ENCODE measurements around the gene DLG2. TPM values are rescaled to one million over a fixed set of nuclear protein-coding genes. Genes with fewer than 3 reads are reported as not detected.

DLG2 gene
- total RNA-seq, 1 donor from 2014 or later = 14.4 TPM

- no peak for DNase-seq
These were observed 875.8 kb downstream of the DLG2 start for GRCh38 chr11:84751371-84751770.

DNA sequence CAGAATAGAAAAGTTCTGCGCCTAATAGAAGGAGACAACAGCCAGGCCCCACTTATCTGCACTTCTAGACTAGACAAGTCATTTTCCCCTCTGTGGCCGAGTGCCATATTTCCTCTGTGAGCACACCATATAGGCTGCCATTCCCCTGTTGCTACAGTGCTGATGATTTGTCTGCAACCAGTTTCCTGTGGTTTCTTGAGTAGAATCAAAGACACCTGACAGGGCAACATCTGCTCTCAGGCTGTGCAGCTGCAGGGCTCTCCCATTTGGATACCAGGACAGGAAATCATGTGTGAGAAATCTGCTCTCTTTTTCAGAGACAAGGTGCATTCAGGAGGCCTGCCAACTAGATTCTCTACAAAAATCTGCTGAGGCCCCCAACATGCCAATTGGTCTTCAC, 879.3 kb downstream of the DLG2 start:
- no peak for DNase-seq

GRCh38 chr11:84740050-84740449, 887.1 kb downstream of the DLG2 start:
- DNase-seq = no peak

DNA sequence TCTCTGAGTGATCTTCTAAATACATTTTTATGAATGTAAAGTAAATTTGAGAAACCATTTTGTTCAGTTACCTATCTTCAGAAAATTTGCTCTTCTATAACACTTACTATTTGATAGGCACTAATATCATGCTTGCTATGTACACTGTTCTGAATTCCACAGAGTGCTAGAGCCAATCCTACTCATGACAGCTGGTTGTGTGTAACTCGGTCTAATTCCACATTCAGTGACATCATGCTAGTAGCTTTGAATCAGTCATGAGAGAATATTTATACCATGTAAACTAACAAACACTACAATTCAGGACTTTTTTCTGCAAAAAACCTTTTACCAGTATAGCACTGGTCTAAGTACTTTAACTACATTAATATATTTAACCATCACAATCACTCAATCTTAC, 902.9 kb downstream of the DLG2 start:
- DNase-seq = peak; percentile 46

DNA sequence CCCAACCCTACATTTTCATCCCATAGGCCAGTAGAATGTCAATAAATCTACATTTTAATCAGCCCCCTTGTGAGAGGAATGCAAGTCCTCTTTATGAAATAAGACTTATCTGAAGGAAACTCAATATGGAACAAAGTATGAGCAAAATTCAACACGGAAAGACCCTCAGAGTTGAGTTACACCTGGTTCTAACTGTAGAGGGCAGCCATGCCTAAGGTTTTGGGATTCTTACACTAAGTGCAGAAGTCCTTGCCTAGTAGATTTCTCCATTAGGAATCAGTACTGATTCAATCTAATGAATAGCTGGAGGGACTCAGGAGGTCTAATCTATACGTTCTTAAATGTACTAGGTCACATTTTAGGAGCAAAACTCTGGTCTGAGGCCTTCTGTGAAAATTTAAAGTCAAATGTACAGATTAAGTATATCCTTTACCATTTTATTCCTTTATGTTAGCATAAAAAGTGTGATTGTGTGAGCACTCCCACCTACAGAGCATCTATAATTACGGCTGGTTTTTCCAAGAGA, 904.5 kb downstream of the DLG2 start:
- no peak for DNase-seq

- DNase-seq = no peak
These were observed 905.6 kb downstream of the DLG2 start for GRCh38 chr11:84721561-84721961.

DNA sequence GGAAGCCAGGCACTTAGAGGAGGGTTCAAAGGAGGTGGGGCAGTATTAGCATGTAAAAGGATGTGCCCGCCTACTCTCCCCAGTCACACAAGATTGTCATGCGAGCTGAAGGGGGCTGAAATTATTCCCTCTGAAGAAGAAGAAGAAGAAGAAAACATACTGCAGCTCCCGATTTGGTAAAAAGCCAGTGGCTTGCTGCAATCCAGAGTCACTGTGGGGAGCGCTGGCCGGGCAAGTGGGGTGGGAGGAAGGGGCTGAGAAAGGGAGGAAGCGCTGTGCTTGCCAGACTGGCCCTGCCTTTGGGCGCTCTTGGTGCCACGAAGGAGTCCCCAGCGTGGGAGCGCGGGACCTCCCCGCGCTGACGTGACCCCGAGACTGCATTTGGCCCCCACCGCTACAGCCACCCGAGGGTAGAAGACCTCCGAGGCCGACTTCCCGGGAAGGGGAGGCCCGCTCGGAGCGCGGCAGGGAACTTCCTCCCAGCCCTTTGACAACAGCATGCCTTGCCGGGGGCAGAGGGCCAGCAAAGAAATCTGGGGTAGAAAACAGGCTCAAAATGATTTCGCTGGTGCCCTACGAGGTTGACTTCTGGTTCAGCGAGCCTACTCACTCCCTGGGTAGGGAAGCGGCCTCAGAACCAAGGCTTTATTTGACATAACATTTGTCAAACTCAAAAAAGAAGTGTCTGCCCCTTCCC, 906.3 kb downstream of the DLG2 start:
- DNase-seq = peak; percentile 35

- peak; percentile 10 for DNase-seq
These were observed 907.1 kb downstream of the DLG2 start for GRCh38 chr11:84719935-84720577.

DNA sequence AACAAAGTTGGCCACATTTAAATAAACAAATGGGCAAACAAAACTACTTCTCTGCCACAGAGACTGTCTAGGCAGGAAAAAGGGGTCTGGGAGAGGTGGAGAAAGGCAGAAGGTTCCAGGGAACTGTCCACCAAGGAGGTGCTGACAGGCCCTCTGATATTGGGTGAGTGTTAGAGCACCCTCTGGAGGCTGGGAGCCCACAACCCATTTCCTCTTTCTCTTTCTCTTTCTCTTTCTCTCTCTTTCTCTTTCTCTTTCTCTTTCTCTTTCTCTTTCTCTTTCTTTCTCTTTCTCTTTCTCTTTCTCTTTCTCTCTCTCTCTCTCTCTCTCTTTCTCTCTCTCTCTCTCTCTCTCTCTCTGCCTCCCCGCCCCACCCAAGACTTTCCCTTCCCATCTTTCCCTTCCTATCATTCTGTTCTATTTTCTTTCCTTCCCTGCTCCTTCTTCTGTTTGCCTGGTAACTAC, 912.8 kb downstream of the DLG2 start:
- DNase-seq = peak; percentile 80

- no peak for DNase-seq
These were observed 935.3 kb downstream of the DLG2 start for GRCh38 chr11:84691830-84692229.

- DNase-seq = no peak
These were observed 939.7 kb downstream of the DLG2 start for GRCh38 chr11:84687433-84687832.

DNA sequence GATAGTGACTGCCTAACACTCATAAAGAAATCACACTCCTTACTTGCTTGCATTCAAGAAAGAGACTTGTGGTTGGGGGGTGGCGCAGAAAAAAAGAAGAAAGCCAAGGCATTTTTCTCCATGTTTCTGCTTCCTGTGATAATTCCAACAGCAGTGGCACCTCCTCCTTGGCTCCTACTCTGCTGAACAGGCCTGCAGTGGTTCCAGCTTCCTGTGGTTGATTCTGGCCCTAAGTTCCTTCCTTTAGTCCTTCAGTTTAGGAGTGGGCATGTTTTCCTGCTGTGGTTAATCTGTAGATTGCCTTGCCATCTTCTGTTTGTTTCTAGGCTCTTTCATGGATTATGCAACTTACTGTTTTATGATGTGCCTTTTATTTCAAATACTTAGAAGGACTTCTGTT, 940.4 kb downstream of the DLG2 start:
- DNase-seq = no peak

GRCh38 chr11:84685976-84686375, 941.2 kb downstream of the DLG2 start:
- DNase-seq = no peak

DNA sequence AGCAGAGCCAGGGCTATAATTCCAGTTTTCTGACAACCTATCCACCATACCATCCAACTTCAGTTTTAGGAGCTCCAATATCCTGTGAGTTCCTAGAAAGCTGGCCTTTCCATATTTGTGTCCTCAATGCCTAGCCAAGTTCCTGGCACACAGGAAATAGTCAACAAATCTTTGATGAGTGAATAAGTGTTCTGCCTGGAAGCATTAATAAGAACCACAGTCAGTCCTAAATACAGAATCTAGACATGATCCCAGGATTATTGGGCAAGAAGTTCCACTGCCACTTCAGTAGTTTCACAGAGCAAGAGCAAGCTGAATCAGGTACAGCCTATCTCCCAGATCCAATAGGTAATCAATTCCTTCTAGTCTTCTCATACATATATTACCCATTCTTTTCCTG, 942.0 kb downstream of the DLG2 start:
- DNase-seq = no peak

- DNase-seq = no peak
These were observed 945.7 kb downstream of the DLG2 start for GRCh38 chr11:84681456-84681855.

- no peak for DNase-seq
These were observed 951.6 kb downstream of the DLG2 start for GRCh38 chr11:84675396-84676025.

DNA sequence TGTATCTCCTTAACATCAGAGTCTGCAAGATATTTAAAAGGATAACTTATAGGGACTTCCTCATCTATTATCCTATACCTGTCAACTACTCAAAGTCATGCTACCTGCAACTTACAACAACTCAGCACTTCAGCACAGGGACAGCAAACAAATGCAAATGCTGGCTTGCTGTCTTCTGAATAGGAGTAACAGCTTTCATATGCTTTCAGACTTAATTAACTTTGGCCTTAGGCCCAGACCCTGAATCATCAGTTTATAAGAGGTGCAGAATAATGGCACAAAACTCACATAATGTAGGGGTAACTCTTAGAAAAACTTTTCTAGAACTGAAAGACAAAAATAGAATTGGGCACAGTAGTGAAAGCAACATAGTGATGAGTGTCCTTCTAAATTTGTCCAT, 953.4 kb downstream of the DLG2 start:
- DNase-seq = peak; percentile 20

- no peak for DNase-seq
These were observed 955.7 kb downstream of the DLG2 start for GRCh38 chr11:84671325-84671999.

GRCh38 chr11:84663731-84664130, 963.4 kb downstream of the DLG2 start:
- DNase-seq = no peak

GRCh38 chr11:84660257-84660977, 966.7 kb downstream of the DLG2 start:
- DNase-seq = no peak

GRCh38 chr11:84655712-84656111, 971.4 kb downstream of the DLG2 start:
- DNase-seq = no peak

DNA sequence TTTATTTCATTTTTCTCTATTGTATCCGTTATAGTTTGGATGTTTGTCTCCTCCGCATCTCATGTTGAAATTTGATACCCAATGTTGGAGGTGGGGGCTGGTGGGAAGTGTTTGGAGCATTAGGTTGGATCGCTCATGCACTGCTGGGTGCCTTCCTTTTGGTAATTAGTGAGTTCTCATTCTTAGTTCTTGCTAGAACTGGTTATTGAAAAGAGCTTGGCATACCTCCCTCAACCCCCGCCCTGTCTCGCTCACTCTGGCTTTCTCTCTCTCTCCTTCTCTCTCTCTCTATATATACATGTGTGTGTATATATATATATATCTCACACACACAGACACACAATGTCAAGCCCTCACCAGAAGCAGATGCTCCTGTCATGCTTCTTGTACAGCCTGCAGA, 978.7 kb downstream of the DLG2 start:
- peak; percentile 6 for DNase-seq

Data from tongue (tissue), 2 donors.